ENCODE results near the gene MYCBPAP. TPM values are rescaled to one million over a fixed set of nuclear protein-coding genes. Genes with fewer than 3 reads are reported as not detected.

Gene MYCBPAP
- 0.32 to 1.0 TPM (median 0.37 TPM) in 5 replicates for total RNA-seq (2022; extraction: Qiagen RNA extraction; ENCODE audit: low read depth)

GRCh38 chr17:50507871-50508572 lies at the start of gene MYCBPAP:
TSS of gene MYCBPAP (plus strand) at chr17:50508439. CDS start at chr17:50508675, 236 bp downstream.

GRCh38 chr17:50468304-50469207 lies 39.7 kb upstream of the MYCBPAP start, which contains the start of gene CHAD:
TSS of gene CHAD (minus strand) at chr17:50468880. CDS start at chr17:50468813, 67 bp downstream.

GRCh38 chr17:50478391-50479381 lies 29.6 kb upstream of the MYCBPAP start, which contains the start of gene RSAD1:
TSS of gene RSAD1 (plus strand) at chr17:50478860. CDS start at chr17:50478885, 25 bp downstream.

GRCh38 chr17:50532452-50533024 lies 24.3 kb downstream of the MYCBPAP start, which contains the start of gene EPN3:
TSS of gene EPN3 (plus strand) at chr17:50532735. CDS start at chr17:50536557, 3,822 bp downstream.

GRCh38 chr17:50547035-50547735 lies 38.9 kb downstream of the MYCBPAP start, which contains the start of gene SPATA20:
TSS of gene SPATA20 (plus strand) at chr17:50547174. CDS start at chr17:50547209, 35 bp downstream.

DNA sequence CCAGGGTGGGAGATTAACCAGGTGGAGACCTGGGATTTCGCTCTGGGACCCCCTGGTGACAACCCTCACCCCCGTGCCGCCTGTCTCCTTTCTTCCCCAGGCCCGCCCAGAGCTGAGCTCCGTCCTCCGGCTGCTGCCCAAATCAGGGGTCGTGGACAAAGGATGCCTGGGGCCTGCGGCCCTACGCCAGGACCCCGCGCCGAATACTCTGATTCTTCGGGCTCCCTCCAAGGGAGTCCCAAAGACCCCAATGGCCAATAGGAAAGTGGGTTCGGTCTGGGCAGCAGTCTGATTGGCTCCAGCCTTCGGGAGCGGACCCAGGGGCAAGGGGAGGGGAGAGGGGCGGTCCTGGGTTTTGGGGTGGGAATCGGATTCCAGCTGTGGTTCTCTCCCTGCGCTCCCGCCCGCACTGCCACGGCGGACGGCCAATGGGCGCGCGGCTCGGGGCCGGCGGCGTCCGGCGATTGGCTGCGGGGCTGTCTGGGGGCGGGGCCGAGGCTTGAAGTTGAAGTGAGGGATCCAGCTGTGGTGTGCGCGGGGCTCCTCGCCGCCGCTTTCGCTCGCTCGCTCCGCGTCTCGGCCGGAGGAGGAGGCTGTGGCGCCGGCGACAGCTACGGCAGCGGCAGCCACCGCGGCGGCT lies 52.1 kb downstream of the MYCBPAP start, which contains the start of gene CACNA1G:
Gene CACNA1G (plus strand): TSS at position 531 of the 640 bp plus-strand sequence. CDS start 745 bp downstream, outside the sequence.

Other genes starting within 250 kb of the MYCBPAP start
- gene TMEM92, start 234.0 kb upstream of the MYCBPAP start, total RNA-seq (2022; extraction: Qiagen RNA extraction; ENCODE audit: low read depth) = 24.5 to 28.2 TPM (median 27.3 TPM) in 5 replicates
- 19.4 to 30.1 TPM (median 20.4 TPM) in 5 replicates for gene XYLT2, start 162.3 kb upstream of the MYCBPAP start, total RNA-seq (2022; extraction: Qiagen RNA extraction; ENCODE audit: low read depth)
- gene MRPL27, start 135.3 kb upstream of the MYCBPAP start, total RNA-seq (2022; extraction: Qiagen RNA extraction; ENCODE audit: low read depth) = 140 to 167 TPM (median 158 TPM) in 5 replicates
- gene EME1, start 135.2 kb upstream of the MYCBPAP start, total RNA-seq (2022; extraction: Qiagen RNA extraction; ENCODE audit: low read depth) = 14.7 to 16.8 TPM (median 15.6 TPM) in 5 replicates
- gene LRRC59, start 110.9 kb upstream of the MYCBPAP start, total RNA-seq (2022; extraction: Qiagen RNA extraction; ENCODE audit: low read depth) = 228 to 240 TPM (median 230 TPM) in 5 replicates
- gene ACSF2, start 82.2 kb upstream of the MYCBPAP start, total RNA-seq (2022; extraction: Qiagen RNA extraction; ENCODE audit: low read depth) = 9.6 to 16.2 TPM (median 12.4 TPM) in 5 replicates
- gene CHAD, start 39.6 kb upstream of the MYCBPAP start, total RNA-seq (2022; extraction: Qiagen RNA extraction; ENCODE audit: low read depth) = not detected in 5 replicates
- gene RSAD1, start 29.6 kb upstream of the MYCBPAP start, total RNA-seq (2022; extraction: Qiagen RNA extraction; ENCODE audit: low read depth) = 30.0 to 37.7 TPM (median 34.1 TPM) in 5 replicates
- gene EPN3, start 24.3 kb downstream of the MYCBPAP start, total RNA-seq (2022; extraction: Qiagen RNA extraction; ENCODE audit: low read depth) = 0.10 to 0.63 TPM (median 0.17 TPM) in 5 replicates
- gene SPATA20, start 38.7 kb downstream of the MYCBPAP start, total RNA-seq (2022; extraction: Qiagen RNA extraction; ENCODE audit: low read depth) = 66.3 to 85.6 TPM (median 79.5 TPM) in 5 replicates
- 3.1 to 4.8 TPM (median 4.4 TPM) in 5 replicates for gene CACNA1G, start 52.3 kb downstream of the MYCBPAP start, total RNA-seq (2022; extraction: Qiagen RNA extraction; ENCODE audit: low read depth)
- gene ABCC3, start 126.4 kb downstream of the MYCBPAP start, total RNA-seq (2022; extraction: Qiagen RNA extraction; ENCODE audit: low read depth) = 114 to 159 TPM (median 130 TPM) in 5 replicates
- gene ANKRD40, start 199.5 kb downstream of the MYCBPAP start, total RNA-seq (2022; extraction: Qiagen RNA extraction; ENCODE audit: low read depth) = 41.4 to 49.1 TPM (median 43.9 TPM) in 5 replicates
- gene LUC7L3, start 211.2 kb downstream of the MYCBPAP start, total RNA-seq (2022; extraction: Qiagen RNA extraction; ENCODE audit: low read depth) = 71.5 to 123 TPM (median 91.5 TPM) in 5 replicates

All from A549 treated with CpdA at 1 μM for 4 hours (cell line).